Tibial nerve (tissue), 4 donors: ENCODE measurements around the gene LRRTM3.

Experiments used
- EP300 ChIP-seq, 2 donors: sonication (generic); formaldehyde crosslinking; IDR thresholded peaks; one replicate each; pipeline ENCODE4 v1.6.1; 2017; ENCODE audit warnings: antibody characterized with exemption in 2 of 2, mild to moderate bottlenecking in 1 of 2
- TF ChIP-seq, protein P1 (sequence below), 5 experiments: fragments of 200-600 bp in 3 of 5; fragments of 450-650 bp in 2 of 5; sonication (generic) in 3 of 5; IDR thresholded peaks; one replicate each; pipeline ENCODE4 v1.5.1; 2016 to 2019; ENCODE audit warnings: antibody characterized with exemption in 5 of 5, mild to moderate bottlenecking in 3 of 5, moderate library complexity in 2 of 5

DNA sequence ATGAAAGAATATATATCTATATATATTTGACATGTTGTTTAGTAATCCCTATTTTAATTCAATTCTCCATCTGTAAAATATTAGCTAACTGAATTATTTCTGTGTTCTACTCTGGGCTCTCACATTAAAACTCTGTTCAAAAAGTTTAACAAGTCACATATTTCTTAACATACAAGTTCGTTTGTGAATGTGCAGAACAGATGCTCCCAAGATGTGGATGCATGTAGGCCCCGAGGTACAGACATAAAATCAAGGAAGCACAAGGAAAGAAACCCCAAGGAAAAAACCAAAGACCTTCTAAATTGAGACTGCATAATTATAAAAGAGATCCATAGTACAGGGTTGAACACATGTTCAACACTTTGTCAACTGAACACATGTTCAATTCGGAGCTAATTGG lies 175.1 kb downstream of the LRRTM3 start:
- TF ChIP-seq, protein P1, sequence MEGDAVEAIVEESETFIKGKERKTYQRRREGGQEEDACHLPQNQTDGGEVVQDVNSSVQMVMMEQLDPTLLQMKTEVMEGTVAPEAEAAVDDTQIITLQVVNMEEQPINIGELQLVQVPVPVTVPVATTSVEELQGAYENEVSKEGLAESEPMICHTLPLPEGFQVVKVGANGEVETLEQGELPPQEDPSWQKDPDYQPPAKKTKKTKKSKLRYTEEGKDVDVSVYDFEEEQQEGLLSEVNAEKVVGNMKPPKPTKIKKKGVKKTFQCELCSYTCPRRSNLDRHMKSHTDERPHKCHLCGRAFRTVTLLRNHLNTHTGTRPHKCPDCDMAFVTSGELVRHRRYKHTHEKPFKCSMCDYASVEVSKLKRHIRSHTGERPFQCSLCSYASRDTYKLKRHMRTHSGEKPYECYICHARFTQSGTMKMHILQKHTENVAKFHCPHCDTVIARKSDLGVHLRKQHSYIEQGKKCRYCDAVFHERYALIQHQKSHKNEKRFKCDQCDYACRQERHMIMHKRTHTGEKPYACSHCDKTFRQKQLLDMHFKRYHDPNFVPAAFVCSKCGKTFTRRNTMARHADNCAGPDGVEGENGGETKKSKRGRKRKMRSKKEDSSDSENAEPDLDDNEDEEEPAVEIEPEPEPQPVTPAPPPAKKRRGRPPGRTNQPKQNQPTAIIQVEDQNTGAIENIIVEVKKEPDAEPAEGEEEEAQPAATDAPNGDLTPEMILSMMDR (IDR thresholded peaks at IDR 0.05) = no peak
- no peak for TF ChIP-seq EP300 (IDR thresholded peaks at IDR 0.05)
